Measurements from ENCODE around the gene NCOA3.

NCOA3 gene

DNA sequence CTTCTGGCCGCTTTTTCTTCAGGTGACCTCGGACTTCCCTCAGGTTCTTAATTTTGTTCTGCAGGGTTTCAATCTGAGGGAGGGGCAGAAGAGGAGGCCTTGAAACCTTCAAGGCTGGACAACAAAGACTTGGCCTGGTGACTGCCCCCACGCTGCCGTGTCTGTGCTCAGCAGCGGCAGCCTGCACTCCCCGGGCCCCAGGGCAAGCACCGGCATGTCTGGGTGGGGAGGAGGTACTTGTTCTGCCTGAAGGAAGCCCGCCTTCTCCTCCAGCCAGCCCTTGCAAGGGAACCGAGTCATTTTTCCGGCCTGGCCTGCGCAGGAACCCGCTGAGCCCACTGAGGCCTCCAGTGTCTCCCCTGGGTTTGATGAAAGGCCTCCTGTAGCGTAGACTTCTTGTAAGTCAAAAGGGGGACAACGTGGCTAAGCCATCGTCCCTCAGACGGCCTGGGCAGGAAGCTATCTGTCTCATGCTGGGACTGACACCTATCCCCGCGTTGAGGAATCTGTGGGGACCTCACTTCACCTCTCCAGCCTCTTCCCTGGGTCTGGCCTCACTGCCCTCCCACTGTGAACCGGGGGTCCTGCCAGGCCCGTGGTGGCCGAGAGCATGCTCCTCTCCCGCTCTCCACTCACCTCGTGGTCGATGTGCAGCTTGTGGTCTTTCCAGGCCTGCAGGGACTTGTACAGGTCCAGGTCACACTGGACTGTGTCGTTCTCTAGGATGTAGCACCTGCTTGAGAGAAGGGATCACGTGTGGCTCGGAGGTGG is 163.7 kb downstream of the NCOA3 start:
- TF ChIP-seq GLIS3 (CRISPR knock-in tag; IDR thresholded peaks at IDR 0.05) (no peak), ZC3H10 (CRISPR knock-in tag; IDR thresholded peaks at IDR 0.05) (no peak), ISL1 (CRISPR knock-in tag; IDR thresholded peaks at IDR 0.05) (no peak), ZNF8 (CRISPR knock-in tag; IDR thresholded peaks at IDR 0.05) (no peak), ZNF565 (CRISPR knock-in tag; conservative IDR thresholded peaks at IDR 0.05; ENCODE audit: low read depth) (no peak), TOX (CRISPR knock-in tag; IDR thresholded peaks at IDR 0.05; ENCODE audit: borderline replicate concordance) (no peak), ZNF70 (CRISPR knock-in tag; IDR thresholded peaks at IDR 0.05) (no peak), ARNTL (CRISPR knock-in tag; IDR thresholded peaks at IDR 0.05; ENCODE audit: borderline replicate concordance, low read depth) (no peak)
- TF ChIP-seq, protein P1, sequence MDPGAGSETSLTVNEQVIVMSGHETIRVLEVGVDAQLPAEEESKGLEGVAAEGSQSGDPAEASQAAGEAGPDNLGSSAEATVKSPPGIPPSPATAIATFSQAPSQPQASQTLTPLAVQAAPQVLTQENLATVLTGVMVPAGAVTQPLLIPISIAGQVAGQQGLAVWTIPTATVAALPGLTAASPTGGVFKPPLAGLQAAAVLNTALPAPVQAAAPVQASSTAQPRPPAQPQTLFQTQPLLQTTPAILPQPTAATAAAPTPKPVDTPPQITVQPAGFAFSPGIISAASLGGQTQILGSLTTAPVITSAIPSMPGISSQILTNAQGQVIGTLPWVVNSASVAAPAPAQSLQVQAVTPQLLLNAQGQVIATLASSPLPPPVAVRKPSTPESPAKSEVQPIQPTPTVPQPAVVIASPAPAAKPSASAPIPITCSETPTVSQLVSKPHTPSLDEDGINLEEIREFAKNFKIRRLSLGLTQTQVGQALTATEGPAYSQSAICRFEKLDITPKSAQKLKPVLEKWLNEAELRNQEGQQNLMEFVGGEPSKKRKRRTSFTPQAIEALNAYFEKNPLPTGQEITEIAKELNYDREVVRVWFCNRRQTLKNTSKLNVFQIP (CRISPR knock-in tag; IDR thresholded peaks at IDR 0.05; ENCODE audit: borderline replicate concordance, low read depth): no peak
- no peak for ATAC-seq

DNA sequence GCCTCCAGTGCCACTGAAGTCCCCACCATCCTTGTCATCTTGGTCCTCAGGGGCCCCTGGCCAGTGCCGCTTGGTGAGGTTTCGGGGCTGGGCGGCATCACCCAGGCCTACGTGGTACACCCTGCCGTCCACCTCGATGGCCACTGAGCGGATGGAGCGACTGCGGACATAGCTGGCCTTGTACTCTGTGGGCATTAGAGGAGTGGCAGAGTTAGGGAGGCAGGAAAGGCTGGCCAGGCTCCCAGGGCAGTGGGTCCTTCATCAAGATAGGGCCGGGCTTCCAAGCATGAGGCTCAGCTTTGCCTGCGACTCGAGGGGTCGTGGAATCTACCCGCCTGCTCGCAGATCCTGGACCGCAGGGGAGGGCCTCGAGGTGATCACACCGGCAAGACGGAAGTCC is 164.6 kb downstream of the NCOA3 start:
- no peak for ATAC-seq
- TF ChIP-seq ZFP30 (CRISPR knock-in tag; IDR thresholded peaks at IDR 0.05) (no peak), ISL1 (CRISPR knock-in tag; IDR thresholded peaks at IDR 0.05) (no peak), TOX (CRISPR knock-in tag; IDR thresholded peaks at IDR 0.05; ENCODE audit: borderline replicate concordance) (no peak), ZNF565 (CRISPR knock-in tag; conservative IDR thresholded peaks at IDR 0.05; ENCODE audit: low read depth) (no peak), CSDC2 (CRISPR knock-in tag; IDR thresholded peaks at IDR 0.05) (no peak), ESRRG (CRISPR knock-in tag; IDR thresholded peaks at IDR 0.05) (no peak), BACH2 (CRISPR knock-in tag; IDR thresholded peaks at IDR 0.05; ENCODE audit: borderline replicate concordance) (no peak), ZNF8 (CRISPR knock-in tag; IDR thresholded peaks at IDR 0.05) (no peak), ZC3H10 (CRISPR knock-in tag; IDR thresholded peaks at IDR 0.05) (no peak), SNAI2 (CRISPR knock-in tag; IDR thresholded peaks at IDR 0.05) (no peak), TCF4 (CRISPR knock-in tag; IDR thresholded peaks at IDR 0.05; ENCODE audit: borderline replicate concordance) (no peak), OSR1 (CRISPR knock-in tag; IDR thresholded peaks at IDR 0.05) (no peak), GLIS3 (CRISPR knock-in tag; IDR thresholded peaks at IDR 0.05) (no peak), ARNTL (CRISPR knock-in tag; IDR thresholded peaks at IDR 0.05; ENCODE audit: borderline replicate concordance, low read depth) (no peak), ZNF70 (CRISPR knock-in tag; IDR thresholded peaks at IDR 0.05) (no peak)
- TF ChIP-seq, protein P1 (CRISPR knock-in tag; IDR thresholded peaks at IDR 0.05; ENCODE audit: borderline replicate concordance, low read depth): no peak
- TF ChIP-seq, protein P2, sequence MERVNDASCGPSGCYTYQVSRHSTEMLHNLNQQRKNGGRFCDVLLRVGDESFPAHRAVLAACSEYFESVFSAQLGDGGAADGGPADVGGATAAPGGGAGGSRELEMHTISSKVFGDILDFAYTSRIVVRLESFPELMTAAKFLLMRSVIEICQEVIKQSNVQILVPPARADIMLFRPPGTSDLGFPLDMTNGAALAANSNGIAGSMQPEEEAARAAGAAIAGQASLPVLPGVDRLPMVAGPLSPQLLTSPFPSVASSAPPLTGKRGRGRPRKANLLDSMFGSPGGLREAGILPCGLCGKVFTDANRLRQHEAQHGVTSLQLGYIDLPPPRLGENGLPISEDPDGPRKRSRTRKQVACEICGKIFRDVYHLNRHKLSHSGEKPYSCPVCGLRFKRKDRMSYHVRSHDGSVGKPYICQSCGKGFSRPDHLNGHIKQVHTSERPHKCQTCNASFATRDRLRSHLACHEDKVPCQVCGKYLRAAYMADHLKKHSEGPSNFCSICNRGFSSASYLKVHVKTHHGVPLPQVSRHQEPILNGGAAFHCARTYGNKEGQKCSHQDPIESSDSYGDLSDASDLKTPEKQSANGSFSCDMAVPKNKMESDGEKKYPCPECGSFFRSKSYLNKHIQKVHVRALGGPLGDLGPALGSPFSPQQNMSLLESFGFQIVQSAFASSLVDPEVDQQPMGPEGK (CRISPR knock-in tag; IDR thresholded peaks at IDR 0.05; ENCODE audit: borderline replicate concordance): no peak

DNA sequence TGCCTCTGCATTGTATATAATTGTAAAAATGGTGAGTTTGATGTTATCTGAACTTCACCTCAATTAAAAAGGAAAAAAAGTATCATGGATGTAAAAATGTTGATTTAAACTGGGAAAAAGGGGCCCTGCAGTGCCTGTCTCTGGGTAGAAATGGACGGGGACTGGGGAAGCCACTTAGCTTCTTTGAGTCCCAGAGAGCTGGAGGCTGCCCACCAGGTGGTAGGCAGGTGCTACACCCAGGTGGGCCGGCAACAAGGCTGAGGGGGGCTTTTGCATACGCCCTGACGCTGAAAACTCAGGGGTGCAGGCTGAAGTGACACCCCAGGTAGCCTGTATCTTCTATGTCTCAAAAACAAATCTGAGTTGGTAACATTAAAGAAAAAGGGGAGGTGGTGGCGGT is 165.4 kb downstream of the NCOA3 start:
- TF ChIP-seq GLIS3 (CRISPR knock-in tag; IDR thresholded peaks at IDR 0.05) (no peak), ARNTL (CRISPR knock-in tag; IDR thresholded peaks at IDR 0.05; ENCODE audit: borderline replicate concordance, low read depth) (no peak), TOX (CRISPR knock-in tag; IDR thresholded peaks at IDR 0.05; ENCODE audit: borderline replicate concordance) (no peak), PPARA (CRISPR knock-in tag; IDR thresholded peaks at IDR 0.05; ENCODE audit: borderline replicate concordance) (no peak), SNAI2 (CRISPR knock-in tag; IDR thresholded peaks at IDR 0.05) (no peak), OSR1 (CRISPR knock-in tag; IDR thresholded peaks at IDR 0.05) (no peak), BACH2 (CRISPR knock-in tag; IDR thresholded peaks at IDR 0.05; ENCODE audit: borderline replicate concordance) (no peak), RARB (CRISPR knock-in tag; IDR thresholded peaks at IDR 0.05) (no peak), ZNF565 (CRISPR knock-in tag; conservative IDR thresholded peaks at IDR 0.05; ENCODE audit: low read depth) (no peak), ZC3H10 (CRISPR knock-in tag; IDR thresholded peaks at IDR 0.05) (no peak), TCF4 (CRISPR knock-in tag; IDR thresholded peaks at IDR 0.05; ENCODE audit: borderline replicate concordance) (no peak), ZNF70 (CRISPR knock-in tag; IDR thresholded peaks at IDR 0.05) (no peak), ZFP3 (CRISPR knock-in tag; IDR thresholded peaks at IDR 0.05) (no peak)
- TF ChIP-seq, protein P3, sequence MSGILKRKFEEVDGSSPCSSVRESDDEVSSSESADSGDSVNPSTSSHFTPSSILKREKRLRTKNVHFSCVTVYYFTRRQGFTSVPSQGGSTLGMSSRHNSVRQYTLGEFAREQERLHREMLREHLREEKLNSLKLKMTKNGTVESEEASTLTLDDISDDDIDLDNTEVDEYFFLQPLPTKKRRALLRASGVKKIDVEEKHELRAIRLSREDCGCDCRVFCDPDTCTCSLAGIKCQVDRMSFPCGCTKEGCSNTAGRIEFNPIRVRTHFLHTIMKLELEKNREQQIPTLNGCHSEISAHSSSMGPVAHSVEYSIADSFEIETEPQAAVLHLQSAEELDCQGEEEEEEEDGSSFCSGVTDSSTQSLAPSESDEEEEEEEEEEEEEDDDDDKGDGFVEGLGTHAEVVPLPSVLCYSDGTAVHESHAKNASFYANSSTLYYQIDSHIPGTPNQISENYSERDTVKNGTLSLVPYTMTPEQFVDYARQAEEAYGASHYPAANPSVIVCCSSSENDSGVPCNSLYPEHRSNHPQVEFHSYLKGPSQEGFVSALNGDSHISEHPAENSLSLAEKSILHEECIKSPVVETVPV (CRISPR knock-in tag; IDR thresholded peaks at IDR 0.05): no peak
- TF ChIP-seq, protein P4, sequence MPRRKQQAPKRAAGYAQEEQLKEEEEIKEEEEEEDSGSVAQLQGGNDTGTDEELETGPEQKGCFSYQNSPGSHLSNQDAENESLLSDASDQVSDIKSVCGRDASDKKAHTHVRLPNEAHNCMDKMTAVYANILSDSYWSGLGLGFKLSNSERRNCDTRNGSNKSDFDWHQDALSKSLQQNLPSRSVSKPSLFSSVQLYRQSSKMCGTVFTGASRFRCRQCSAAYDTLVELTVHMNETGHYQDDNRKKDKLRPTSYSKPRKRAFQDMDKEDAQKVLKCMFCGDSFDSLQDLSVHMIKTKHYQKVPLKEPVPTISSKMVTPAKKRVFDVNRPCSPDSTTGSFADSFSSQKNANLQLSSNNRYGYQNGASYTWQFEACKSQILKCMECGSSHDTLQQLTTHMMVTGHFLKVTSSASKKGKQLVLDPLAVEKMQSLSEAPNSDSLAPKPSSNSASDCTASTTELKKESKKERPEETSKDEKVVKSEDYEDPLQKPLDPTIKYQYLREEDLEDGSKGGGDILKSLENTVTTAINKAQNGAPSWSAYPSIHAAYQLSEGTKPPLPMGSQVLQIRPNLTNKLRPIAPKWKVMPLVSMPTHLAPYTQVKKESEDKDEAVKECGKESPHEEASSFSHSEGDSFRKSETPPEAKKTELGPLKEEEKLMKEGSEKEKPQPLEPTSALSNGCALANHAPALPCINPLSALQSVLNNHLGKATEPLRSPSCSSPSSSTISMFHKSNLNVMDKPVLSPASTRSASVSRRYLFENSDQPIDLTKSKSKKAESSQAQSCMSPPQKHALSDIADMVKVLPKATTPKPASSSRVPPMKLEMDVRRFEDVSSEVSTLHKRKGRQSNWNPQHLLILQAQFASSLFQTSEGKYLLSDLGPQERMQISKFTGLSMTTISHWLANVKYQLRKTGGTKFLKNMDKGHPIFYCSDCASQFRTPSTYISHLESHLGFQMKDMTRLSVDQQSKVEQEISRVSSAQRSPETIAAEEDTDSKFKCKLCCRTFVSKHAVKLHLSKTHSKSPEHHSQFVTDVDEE (CRISPR knock-in tag; IDR thresholded peaks at IDR 0.05): no peak
- TF ChIP-seq, protein P5, sequence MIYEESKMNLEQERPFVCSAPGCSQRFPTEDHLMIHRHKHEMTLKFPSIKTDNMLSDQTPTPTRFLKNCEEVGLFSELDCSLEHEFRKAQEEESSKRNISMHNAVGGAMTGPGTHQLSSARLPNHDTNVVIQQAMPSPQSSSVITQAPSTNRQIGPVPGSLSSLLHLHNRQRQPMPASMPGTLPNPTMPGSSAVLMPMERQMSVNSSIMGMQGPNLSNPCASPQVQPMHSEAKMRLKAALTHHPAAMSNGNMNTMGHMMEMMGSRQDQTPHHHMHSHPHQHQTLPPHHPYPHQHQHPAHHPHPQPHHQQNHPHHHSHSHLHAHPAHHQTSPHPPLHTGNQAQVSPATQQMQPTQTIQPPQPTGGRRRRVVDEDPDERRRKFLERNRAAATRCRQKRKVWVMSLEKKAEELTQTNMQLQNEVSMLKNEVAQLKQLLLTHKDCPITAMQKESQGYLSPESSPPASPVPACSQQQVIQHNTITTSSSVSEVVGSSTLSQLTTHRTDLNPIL (CRISPR knock-in tag; IDR thresholded peaks at IDR 0.05; ENCODE audit: low read depth): no peak
- ATAC-seq: no peak
